Naive B cell (primary cell): ENCODE data around the gene FOXN3. TPM values are rescaled to one million over a fixed set of nuclear protein-coding genes. Genes with fewer than 3 reads are reported as not detected.

Experiments
- ATAC-seq, 2 donors: fragments of 150-1000 bp; cut with Tn5 transposase; 2 replicates each; pipeline ENCODE4 v1.10.0; 2021; ENCODE audit warnings: low read depth in 2 of 2, mild to moderate bottlenecking in 2 of 2, moderate library complexity in 2 of 2
- DNase-seq: peaks from one replicate; pipeline ENCODE4 v3.0.0; 2022
- H3K27ac Mint-ChIP-seq, 6 donors: one replicate each; pipeline ENCODE4 v1.8.0; 2020 to 2022; ENCODE audit warnings: mild to moderate bottlenecking in 6 of 6, mixed read lengths in 6 of 6, moderate library complexity in 5 of 6, inconsistent platforms in 2 of 6
- H3K27me3 Mint-ChIP-seq, 3 donors: one replicate each; pipeline ENCODE4 v1.8.0; 2021 to 2022; ENCODE audit warnings: mixed read lengths in 3 of 3, mild to moderate bottlenecking in 1 of 3
- H3K36me3 Mint-ChIP-seq, 2 donors: one replicate each; pipeline ENCODE4 v1.8.0; 2020 to 2022; ENCODE audit warnings: mixed read lengths in 2 of 2, inconsistent platforms in 1 of 2, mild to moderate bottlenecking in 1 of 2
- H3K4me1 Mint-ChIP-seq, 3 donors: one replicate each; pipeline ENCODE4 v1.8.0; 2020 to 2022; ENCODE audit warnings: mixed read lengths in 3 of 3, inconsistent platforms in 1 of 3, mild to moderate bottlenecking in 1 of 3, moderate library complexity in 1 of 3
- H3K4me3 Mint-ChIP-seq, 8 donors: one replicate each; pipeline ENCODE4 v1.8.0; 2020 to 2022; ENCODE audit warnings: mild to moderate bottlenecking in 8 of 8, mixed read lengths in 8 of 8, moderate library complexity in 8 of 8, inconsistent platforms in 2 of 8
- H3K9me3 Mint-ChIP-seq, 7 donors: one replicate each; pipeline ENCODE4 v1.8.0; 2020 to 2022; ENCODE audit warnings: mixed read lengths in 7 of 7, mild to moderate bottlenecking in 5 of 7, inconsistent platforms in 2 of 7, moderate library complexity in 1 of 7
- polyA plus RNA-seq, 6 donors: library from polyadenylated mRNA; unstranded; fragments of 300-500 nt; fragmentation: Illumina TruSeq; gene quantifications; one replicate each; pipeline ENCODE4 v1.2.3, GENCODE V29; 2021; ENCODE audit warnings: low read depth in 6 of 6

Gene FOXN3
- polyA plus RNA-seq, 6 donors from 2014 or later, result 47.8 to 77.5 (median 58.7) TPM

DNA sequence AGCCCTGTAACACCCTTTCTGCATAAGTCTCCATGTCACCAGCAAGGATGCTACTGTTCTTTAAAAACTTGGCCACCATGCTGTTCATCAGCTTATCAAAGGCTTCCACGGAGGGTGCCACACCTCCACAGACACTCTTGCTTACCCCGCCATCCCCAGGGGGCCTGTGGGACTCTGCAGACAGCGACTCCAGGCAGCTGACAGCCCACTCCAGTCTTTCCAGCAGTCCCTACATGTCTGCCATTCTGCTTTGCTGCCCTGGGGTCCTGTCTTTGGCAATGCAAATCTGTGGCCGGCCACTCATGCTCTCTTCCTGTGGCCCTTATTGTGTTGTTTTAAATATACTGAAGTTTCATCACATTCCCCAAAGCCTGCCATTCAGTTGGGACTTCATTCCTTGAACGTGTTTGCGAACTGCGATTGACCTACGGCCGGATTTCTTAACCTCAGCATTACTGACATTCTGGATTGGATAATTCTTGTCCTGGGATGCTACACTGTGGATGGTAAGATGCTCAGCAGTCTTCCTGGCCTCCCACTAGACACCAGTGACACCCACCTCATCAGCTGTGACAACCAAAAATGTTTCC, 125.6 kb downstream of the FOXN3 start:
- peaks cover 44 to 53% (median 44%) of the 10 kb centered on the region in 3 donors for H3K4me1 Mint-ChIP-seq
- no peak for ATAC-seq
- DNase-seq, result no peak
- no peaks in the 10 kb centered on the region for H3K27me3 Mint-ChIP-seq
- peaks cover 0 to 19% of the 10 kb centered on the region in 2 donors for H3K36me3 Mint-ChIP-seq
- peak overlapping the region; percentile 39 to 89 (median 72) for H3K27ac Mint-ChIP-seq
- no peaks in the 10 kb centered on the region for H3K9me3 Mint-ChIP-seq
- no peak overlapping the region for H3K4me3 Mint-ChIP-seq

DNA sequence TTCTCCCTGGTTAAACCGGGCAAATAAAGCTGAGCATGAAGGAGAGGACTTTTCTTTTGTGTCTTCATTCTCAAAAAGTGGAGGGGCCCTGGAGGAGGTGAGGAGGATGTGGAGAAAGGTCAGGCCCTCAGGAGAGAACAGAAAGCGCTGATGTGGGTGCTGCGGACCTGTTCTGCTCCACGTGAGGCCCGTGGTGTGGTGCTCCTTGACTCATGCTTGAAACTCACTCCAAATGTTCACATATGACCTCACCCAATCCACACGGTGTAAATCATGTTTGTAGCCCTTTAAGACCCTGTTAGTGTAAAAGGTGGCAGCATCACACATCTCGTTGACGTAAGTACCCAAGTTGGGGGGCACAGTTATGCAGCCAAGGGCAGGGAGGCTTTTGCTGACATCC, 126.2 kb downstream of the FOXN3 start:
- ATAC-seq, result no peak

DNA sequence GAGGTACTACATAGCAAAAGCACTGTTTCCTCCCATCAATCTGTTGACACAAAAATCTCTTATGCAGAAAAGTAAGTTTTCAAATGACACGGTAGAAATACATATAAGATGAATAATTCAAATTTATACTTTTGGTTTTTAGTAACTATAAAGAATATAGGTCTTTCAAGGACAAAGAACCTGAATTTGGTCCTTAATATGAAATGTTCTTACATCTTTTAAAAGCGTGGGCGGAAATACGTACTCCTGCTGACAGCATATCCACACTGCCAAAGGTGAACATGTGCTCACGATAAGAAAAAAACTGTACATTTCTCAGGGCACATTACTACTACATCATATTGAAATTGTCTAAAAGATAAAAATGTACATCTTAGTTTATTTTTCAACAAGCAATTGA, 127.6 kb downstream of the FOXN3 start:
- H3K27me3 Mint-ChIP-seq, result no peaks in the 10 kb centered on the region
- H3K4me3 Mint-ChIP-seq, result no peak overlapping the region
- DNase-seq (no peak), ATAC-seq (no peak)
- H3K27ac Mint-ChIP-seq, result no peak overlapping the region
- peaks cover 0 to 19% of the 10 kb centered on the region in 2 donors for H3K36me3 Mint-ChIP-seq
- peaks cover 38 to 39% (median 39%) of the 10 kb centered on the region in 3 donors for H3K4me1 Mint-ChIP-seq
- H3K9me3 Mint-ChIP-seq, result no peaks in the 10 kb centered on the region

More for the DNA sequence above, 126.2 kb downstream of the FOXN3 start:
- Mint-ChIP-seq H3K4me1 (peaks cover 44 to 47% (median 44%) of the 10 kb centered on the region in 3 donors), H3K9me3 (no peaks in the 10 kb centered on the region), H3K27ac (peak overlapping the region in 3 of 6 donors; percentile 57 to 86 (median 79)), H3K27me3 (no peaks in the 10 kb centered on the region), H3K4me3 (no peak overlapping the region), H3K36me3 (peaks cover 0 to 19% of the 10 kb centered on the region in 2 donors)
- no peak for DNase-seq

DNA sequence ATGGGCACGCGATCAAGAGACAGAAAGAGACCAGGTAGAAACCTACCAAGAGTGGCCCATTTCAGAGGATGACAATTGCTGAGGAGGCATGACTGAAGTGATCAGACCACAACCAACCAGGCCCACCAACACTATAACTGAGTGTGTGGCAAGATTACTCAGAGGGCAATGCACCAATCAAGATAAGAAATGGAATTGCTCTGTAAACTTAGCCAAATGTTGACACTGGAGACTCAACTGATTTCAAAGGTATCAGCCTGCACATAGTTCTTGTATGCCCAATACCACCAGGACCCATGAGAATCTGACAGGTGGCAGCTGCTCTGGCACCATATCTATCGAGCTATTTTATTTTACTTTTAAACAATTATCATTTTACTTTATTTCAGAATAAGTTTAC, 128.9 kb downstream of the FOXN3 start:
- Mint-ChIP-seq H3K27me3 (no peaks in the 10 kb centered on the region), H3K9me3 (no peaks in the 10 kb centered on the region), H3K36me3 (peaks cover 0 to 18% of the 10 kb centered on the region in 2 donors), H3K4me1 (peaks cover 30 to 38% (median 33%) of the 10 kb centered on the region in 3 donors), H3K4me3 (no peak overlapping the region), H3K27ac (no peak overlapping the region)
- no peak for ATAC-seq
- no peak for DNase-seq

DNA sequence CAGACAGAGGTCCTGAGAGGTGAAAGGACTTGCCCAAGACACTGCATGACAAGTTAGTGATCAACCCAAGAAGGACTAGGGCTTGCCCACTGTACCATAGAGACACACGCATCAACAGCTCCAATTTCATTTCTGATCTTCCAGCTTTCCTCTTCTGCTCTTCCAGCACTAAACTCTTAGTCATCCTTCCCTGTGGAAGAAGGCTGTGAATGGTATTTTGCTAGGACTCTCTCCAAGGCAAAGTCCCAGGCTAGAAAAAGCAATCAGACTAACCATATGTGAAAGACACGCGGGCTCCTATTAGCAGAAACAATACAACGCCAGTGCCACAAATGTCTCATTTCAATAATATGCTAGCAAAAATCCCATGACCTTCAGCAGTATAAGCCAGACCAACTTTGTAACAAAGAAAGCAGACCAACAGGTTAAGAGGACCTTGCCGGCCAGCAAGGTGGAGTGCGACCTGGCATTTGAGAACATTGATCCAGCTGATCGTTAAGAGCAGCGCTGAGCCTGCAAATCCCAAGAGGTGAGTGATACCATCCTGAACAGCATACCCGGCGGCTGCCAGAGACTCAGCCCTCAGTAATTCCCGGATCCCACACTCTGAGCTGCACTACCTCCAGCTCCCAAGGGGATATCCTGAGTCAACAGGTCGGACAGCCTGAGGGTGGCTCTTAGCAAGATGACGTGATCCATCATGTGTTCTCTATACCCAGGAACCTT, 132.5 kb downstream of the FOXN3 start:
- peaks cover 0 to 8% of the 10 kb centered on the region in 2 donors for H3K36me3 Mint-ChIP-seq
- ATAC-seq (no peak), DNase-seq (no peak)
- H3K4me1 Mint-ChIP-seq, result peaks cover 18 to 21% (median 20%) of the 10 kb centered on the region in 3 donors
- no peaks in the 10 kb centered on the region for H3K9me3 Mint-ChIP-seq
- H3K4me3 Mint-ChIP-seq, result no peak overlapping the region
- no peaks in the 10 kb centered on the region for H3K27me3 Mint-ChIP-seq
- H3K27ac Mint-ChIP-seq, result peak overlapping the region in 3 of 6 donors; percentile 43 to 70 (median 44)

DNA sequence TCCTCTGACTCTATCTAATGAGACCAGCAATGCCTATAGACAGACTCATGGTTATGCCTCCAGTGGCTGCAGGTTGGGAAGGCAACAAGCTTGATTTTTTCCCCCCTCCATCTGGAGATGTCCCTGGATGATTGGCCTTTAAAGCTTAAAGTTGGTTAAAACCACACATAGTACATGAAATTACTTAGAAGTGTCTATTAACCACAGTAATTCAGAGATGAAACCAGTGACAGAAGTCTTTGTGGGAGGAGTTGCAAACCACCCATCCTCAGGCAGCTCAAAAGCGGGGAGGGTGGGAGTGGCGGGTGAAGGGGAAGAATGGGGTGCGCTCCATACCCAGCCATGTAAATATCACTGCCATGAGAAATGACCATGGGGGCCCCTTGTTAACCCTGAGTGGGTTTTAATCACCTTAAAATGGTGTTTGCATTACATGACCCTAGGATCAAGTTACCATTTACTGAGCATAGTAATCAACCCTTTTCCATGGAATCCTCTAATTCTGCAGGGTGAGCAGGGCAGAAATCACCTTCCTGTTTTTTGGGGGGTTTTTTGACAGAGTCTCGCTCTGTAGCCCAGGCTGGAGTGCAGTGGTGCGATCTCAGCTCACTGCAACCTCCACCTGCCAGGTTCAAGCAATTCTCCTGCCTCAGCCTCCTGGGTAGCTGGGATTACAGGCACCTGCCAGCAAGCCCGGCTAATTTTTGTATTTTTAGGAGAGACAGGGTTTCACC, 133.5 kb downstream of the FOXN3 start:
- H3K4me1 Mint-ChIP-seq, result peaks cover 21 to 28% (median 22%) of the 10 kb centered on the region in 3 donors
- H3K4me3 Mint-ChIP-seq, result no peak overlapping the region
- peak overlapping the region in 2 of 6 donors; percentile 56 to 66 for H3K27ac Mint-ChIP-seq
- DNase-seq (no peak), ATAC-seq (no peak)
- H3K9me3 Mint-ChIP-seq, result no peaks in the 10 kb centered on the region
- H3K27me3 Mint-ChIP-seq, result no peaks in the 10 kb centered on the region
- peaks cover 0 to 8% of the 10 kb centered on the region in 2 donors for H3K36me3 Mint-ChIP-seq

DNA sequence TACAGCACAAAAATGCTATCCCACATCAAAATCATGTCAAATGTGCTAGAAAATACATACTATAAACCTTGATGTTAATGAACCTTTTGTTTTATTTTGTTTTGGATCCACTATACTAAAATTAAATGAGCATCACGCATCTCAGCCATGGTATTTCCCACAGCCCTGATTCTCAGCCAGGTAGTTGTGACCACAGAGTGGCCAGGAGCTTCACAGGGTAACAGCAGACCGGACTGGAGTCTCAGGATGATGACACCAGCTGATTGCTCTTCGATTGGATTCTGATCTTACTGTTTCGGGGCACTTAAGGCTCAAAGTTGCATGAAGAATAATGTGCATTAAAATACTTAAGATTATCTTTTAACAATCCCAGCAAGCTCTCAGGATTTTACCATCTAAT, 134.8 kb downstream of the FOXN3 start:
- Mint-ChIP-seq H3K9me3 (no peaks in the 10 kb centered on the region), H3K27me3 (no peaks in the 10 kb centered on the region), H3K36me3 (peaks cover 0 to 19% of the 10 kb centered on the region in 2 donors), H3K27ac (peak overlapping the region in 3 of 6 donors; percentile 9 to 67 (median 37)), H3K4me1 (peaks cover 29 to 41% (median 29%) of the 10 kb centered on the region in 3 donors), H3K4me3 (no peak overlapping the region)
- DNase-seq (no peak), ATAC-seq (no peak)

DNA sequence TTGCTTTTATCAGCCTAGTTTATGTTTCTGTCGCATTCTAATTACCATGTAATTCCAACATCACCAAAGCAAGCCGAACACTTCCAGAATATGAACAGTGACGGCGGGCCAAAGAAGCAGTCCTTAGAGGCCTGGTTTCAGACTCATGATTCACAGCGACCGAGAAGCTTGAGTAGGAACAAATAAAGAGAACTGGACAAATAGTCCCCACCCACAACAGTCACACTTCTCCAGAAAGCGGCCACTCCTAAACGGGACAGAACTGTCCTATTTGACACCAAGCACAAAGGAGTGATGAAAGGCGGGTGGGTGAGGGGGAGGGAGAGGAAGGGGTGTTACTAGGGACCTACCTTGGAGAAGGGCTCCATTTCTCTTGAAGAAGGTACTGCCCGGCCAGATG, 136.4 kb downstream of the FOXN3 start:
- ATAC-seq, result no peak
- Mint-ChIP-seq H3K9me3 (no peaks in the 10 kb centered on the region), H3K27ac (no peak overlapping the region), H3K4me3 (no peak overlapping the region), H3K4me1 (peaks cover 41 to 55% (median 44%) of the 10 kb centered on the region in 3 donors), H3K27me3 (no peaks in the 10 kb centered on the region), H3K36me3 (peaks cover 0 to 20% of the 10 kb centered on the region in 2 donors)
- no peak for DNase-seq

DNA sequence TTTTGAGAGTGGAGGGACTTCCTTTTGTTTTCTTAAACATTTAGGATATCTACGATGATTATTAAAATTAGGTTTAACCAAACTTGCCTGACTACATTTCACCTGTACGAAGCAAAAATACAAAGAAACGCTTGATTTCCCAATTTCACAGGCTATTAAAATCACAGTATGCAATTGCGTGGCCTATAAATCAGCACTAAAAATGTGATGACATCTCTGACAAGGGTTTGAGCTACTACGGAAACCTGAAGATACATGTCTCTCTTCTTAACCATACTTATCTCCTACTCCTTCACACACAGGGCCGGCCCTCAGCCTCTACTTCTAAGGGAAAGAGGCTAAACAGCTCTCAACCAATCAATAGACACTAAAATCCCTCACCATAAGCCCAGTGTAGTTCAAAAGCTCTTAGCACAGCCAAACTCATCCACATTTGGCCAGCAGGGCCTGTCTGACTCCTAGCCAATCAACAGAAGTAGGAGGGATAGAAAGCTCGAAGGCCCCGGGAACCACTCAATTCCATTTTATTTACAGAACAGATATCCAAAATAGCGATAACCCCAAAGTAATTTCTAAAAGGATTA, 137.3 kb downstream of the FOXN3 start:
- Mint-ChIP-seq H3K4me3 (peak overlapping the region in 1 of 8 donors; percentile 25), H3K27ac (peak overlapping the region in 3 of 6 donors; percentile 49 to 75 (median 68)), H3K4me1 (peaks cover 50 to 64% (median 52%) of the 10 kb centered on the region in 3 donors), H3K9me3 (no peaks in the 10 kb centered on the region), H3K27me3 (no peaks in the 10 kb centered on the region), H3K36me3 (peaks cover 0 to 29% of the 10 kb centered on the region in 2 donors)
- ATAC-seq, result no peak
- DNase-seq, result no peak

DNA sequence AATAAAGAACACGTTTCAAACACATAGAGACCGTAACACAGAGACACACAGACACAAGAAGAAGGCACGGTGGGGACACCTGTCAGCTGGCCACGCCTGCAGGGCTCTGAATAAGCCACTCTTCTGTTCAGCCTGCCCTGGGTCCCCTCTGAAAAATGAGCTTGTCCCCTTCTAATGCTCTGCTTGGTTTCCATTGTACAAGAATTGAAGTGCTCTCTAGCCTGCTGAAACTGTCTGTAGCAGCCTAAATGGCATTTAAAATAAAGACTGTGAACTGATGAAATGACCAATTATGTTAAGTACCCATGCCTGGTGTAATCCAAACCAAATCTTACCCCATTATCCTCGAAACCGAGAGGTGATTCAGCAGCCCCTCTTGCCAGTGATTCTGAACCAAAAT, 139.8 kb downstream of the FOXN3 start:
- ATAC-seq, result no peak
- peaks cover 0 to 29% of the 10 kb centered on the region in 2 donors for H3K36me3 Mint-ChIP-seq
- H3K9me3 Mint-ChIP-seq, result no peaks in the 10 kb centered on the region
- peaks cover 53 to 71% (median 64%) of the 10 kb centered on the region in 3 donors for H3K4me1 Mint-ChIP-seq
- no peak for DNase-seq
- no peaks in the 10 kb centered on the region for H3K27me3 Mint-ChIP-seq
- H3K27ac Mint-ChIP-seq, result peak overlapping the region; percentile 45 to 90 (median 70)
- peak overlapping the region in 1 of 8 donors; percentile 36 for H3K4me3 Mint-ChIP-seq

DNA sequence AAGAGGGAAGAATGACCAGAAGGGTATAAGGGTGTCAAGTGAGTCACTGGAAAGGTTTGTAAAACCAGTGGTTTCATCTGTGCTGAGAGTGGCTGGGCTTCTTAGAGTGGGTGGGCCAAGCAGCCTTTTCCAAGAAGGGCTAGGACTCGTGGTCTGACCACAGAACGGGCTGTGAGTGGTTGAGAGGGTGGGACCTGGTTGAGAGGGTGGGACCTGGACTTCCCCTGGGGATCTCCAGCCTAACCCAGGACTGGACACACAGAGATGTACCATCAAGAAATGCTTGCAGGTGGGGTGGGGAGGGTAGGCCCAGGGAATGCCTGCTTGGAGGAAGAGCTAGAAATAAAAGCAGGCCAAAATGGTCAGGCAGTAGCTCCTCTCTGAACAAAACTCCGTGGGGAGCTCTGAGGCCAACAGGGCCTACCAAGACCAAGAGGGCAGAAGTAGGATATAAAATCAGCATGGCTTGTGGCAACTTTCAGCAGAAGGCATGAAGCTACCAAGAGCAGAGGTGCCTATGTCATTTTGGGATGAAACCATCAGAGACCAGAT, 140.5 kb downstream of the FOXN3 start:
- DNase-seq, result peak; percentile 10
- Mint-ChIP-seq H3K9me3 (no peaks in the 10 kb centered on the region), H3K36me3 (peaks cover 0 to 26% of the 10 kb centered on the region in 2 donors), H3K4me1 (peaks cover 52 to 75% (median 57%) of the 10 kb centered on the region in 3 donors), H3K27me3 (no peaks in the 10 kb centered on the region), H3K27ac (peak overlapping the region; percentile 52 to 90 (median 82)), H3K4me3 (peak overlapping the region in 2 of 8 donors; percentile 48 to 80)
- ATAC-seq, result peak; percentile 82 to 91

DNA sequence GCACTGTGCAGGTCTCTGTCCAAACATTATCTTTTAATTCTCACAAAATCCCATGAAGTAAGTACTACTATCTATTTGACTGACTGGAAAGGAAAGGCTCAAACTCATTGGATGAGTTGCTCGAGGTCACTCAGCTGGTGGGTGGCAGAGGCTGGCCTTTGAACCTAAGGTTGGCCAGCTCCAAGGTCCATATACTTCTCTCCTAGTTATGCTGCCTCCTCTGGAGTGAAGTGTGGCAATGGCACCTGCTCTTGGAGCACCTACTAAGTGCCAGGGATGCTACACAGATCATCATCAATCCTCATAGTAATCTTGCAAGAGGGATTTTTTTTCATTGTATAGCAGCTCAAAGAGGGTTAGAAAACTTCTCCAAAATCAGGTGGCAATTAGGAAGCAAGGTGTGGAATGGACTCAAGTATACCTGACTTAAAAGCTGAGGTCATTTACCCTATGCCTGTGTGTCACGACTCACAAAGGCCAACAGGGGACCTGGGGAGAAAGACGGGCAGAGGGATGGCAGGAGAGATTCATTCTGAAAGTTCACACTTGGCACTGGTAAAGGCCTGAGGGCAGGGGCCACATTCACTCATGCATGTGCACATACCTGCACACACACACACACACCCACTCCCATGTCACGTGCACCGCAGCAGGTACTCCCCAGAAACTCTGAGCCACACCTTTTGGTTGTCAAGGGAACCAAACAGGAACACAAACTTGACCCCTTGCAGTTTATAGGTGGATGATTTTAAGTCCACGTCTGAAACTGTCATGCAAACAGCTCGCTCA, 146.4 kb downstream of the FOXN3 start:
- ATAC-seq (peak; percentile 91 to 92), DNase-seq (peak; percentile 46)
- peak overlapping the region; percentile 50 to 93 (median 86) for H3K27ac Mint-ChIP-seq
- peaks cover 8 to 9% of the 10 kb centered on the region in 2 donors for H3K36me3 Mint-ChIP-seq
- no peaks in the 10 kb centered on the region for H3K27me3 Mint-ChIP-seq
- H3K9me3 Mint-ChIP-seq, result no peaks in the 10 kb centered on the region
- peak overlapping the region in 6 of 8 donors; percentile 9 to 51 (median 44) for H3K4me3 Mint-ChIP-seq
- H3K4me1 Mint-ChIP-seq, result peaks cover 63 to 95% (median 79%) of the 10 kb centered on the region in 3 donors
